T-helper 2 cell treated with Interferon-gamma antibody and Interleukin-4, amounts not matched to agents 100 ng/mL and 5 ng/mL, for 36 hours (primary cell): ENCODE measurements around the gene PEX5. TPM values are rescaled to one million over a fixed set of nuclear protein-coding genes. Genes with fewer than 3 reads are reported as not detected.
"Not testable (repeated sequence)": the region's sequence is repeated elsewhere in the genome, so short reads cannot be mapped to it uniquely, and the experiment has no call there.

ENCODE experiments used
- intact Hi-C: fragments of 100-400 bp; cut with micrococcal nuclease; formaldehyde crosslinking; loops from one replicate; pipeline ENCODE4 v1.15.1; 2023
- total RNA-seq: library from RNA; stranded (reverse); gene quantifications from 2 replicates; pipeline ENCODE4 v1.2.3, GENCODE V29; 2022

PEX5 gene
- total RNA-seq, 1 donor from 2014 or later: 16.7 TPM

GRCh38 chr12:7210642-7211151 lies 21.2 kb downstream of the PEX5 start:
- intact Hi-C loops: no loop called here

GRCh38 chr12:7212678-7213077 lies 23.2 kb downstream of the PEX5 start:
- intact Hi-C loops: no loop called here

- intact Hi-C loops: not testable (repeated sequence)
Measured at GRCh38 chr12:7213745-7214144, 24.3 kb downstream of the PEX5 start.

DNA sequence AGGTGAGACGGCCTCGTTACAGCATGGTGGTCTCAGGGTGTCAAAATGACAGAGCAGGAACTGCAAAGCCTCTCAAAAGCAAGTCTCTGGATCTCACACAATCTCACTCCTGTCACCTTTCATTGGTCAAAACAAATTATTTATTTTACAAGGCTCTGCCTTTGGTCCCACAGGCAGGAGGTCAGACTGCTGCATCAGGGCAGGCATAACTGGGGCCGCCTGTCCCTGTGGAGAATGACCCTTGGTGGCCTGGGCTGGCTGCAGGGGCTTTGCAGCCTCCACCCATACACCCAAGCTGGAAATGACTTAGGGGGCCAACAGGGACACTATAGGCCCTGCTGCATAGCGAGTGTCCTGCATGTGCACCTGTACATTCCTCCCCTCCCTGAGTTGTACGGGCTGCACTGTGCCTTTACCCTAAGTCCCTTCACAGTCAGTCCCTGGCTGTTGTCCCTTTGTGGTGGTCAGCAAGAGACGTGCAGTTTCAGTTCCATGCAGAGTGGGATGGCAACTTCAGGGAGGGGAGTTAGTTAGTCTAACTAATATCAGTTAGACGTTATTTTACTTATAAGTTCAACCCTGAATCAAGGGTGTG lies 28.1 kb downstream of the PEX5 start:
- intact Hi-C loops: no loop called here

GRCh38 chr12:7219599-7220243 lies 30.2 kb downstream of the PEX5 start:
- intact Hi-C loops: loop anchor here (1.0 kb wide), 2 partner anchors 241 to 419 kb away; no protein-coding TSS in a partner anchor

GRCh38 chr12:7221486-7221885 lies 32.0 kb downstream of the PEX5 start:
- intact Hi-C loops: no loop called here

DNA sequence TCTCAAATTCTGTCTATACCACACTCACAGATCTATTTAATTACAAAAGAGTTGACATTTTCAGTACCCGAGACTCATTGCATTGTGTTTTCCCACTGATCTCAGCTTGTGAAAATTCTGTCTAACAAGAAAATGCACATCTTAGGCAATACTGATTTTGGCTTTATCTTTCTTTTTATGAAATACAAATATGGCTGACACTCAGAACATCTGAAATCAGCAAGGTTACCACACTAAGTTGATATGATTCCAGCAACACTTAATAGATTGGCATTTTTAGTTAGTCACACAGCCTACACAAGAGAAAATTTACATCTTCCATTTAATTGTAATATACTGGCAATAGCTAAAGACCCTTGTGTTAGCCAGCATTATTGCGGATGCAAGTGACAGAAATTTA lies 40.3 kb downstream of the PEX5 start:
- intact Hi-C loops: no loop called here

DNA sequence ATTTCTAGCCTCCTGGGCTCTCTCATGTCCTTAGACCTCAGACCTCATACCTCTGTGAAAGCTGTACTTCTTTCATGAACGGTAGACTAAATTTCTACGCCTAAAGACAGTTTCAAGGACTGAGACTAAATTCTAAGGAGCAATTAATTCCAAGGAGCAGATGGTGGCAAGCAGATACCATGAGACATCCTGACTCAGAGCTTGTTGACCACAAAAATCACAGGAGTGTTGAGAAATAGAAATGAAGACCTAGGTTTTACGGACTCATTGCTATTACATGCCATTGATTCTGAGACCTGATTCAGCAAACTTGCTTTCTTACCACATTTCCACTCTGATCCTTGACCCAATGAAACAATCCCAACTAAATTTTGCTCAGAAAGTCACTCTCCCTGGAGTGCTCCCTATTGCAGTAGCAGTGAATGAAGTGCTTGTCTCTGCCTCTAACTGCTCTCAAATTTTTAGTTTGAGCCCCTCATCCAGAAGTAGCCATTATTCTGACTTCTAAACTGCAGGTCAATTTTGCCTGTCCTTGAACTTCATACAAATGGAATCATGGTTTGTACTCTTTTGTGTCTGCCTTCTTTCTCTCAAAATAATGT lies 52.0 kb downstream of the PEX5 start:
- intact Hi-C loops: no loop called here

DNA sequence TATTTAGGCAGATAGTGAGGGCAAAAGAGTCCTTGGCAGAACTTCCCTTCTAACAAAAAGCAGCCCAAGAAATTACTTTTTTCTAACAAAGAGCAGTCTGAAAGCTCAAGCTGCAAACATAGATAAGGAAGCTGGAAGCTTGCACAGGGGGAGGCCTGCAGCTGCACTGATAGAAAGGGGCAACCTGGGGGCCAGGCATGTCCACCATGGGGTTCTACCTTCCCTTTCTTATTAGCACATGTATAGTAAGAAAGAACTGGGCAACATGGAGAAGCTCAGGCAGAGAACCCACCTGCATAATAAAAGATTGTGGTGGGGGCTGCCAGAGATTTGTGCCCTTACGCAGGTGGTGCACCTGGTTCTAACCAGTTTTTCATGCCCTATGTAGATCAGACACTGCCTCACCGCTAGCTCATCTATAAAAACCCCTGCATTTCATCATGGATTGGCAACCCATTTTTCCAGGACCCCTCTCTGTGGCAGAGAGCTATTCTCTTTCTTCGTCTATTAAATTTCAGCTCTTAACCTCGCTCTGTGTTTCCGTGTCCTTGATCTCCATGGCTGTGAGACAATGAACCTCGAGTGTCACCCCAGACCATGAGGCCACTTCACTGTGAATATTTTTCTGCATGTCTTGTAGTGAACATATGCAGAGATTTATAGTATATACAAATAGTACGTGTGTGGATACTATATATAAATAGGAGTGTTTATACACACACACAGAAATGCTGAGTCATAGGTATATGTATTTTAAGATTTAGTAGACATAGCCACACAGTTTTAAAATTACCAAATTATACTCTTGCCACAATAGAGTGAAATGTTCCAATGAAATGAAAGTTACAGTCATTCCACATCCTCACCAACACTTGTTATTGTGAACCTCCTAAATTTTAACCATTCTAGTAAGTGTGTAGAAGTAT lies 53.0 kb downstream of the PEX5 start:
- intact Hi-C loops: no loop called here

- intact Hi-C loops: not testable (repeated sequence)
Measured at GRCh38 chr12:7251328-7251996, 62.0 kb downstream of the PEX5 start.

DNA sequence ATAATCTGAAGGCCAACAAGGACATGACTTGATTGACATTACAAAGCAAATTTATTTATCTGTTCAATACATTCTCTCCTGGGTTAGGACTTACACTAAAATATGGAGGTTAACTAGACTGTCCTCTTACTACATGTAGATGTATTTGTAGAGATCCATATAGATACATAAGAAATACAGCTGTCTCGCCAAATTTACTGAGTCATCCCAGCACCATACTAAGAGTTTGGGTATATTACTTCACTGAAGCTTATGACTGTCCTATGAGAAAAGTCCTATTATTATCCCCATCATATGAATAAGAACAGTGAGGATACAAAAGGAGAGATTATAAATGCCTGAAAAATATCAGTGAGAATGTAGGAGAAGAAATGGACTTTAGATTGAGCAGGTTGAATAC lies 69.6 kb downstream of the PEX5 start:
- intact Hi-C loops: no loop called here

Other genes with a start within 250 kb of the PEX5 start
- not detected in 2 replicates for gene RNU7-1, start 245.9 kb upstream of the PEX5 start, total RNA-seq
- gene C12orf57, start 245.7 kb upstream of the PEX5 start, total RNA-seq: 135 and 161 TPM in 2 replicates
- 255 and 267 TPM in 2 replicates for gene PTPN6, start 238.3 kb upstream of the PEX5 start, total RNA-seq
- gene PHB2, start 219.0 kb upstream of the PEX5 start, total RNA-seq: 242 and 243 TPM in 2 replicates
- 67.4 and 69.6 TPM in 2 replicates for gene EMG1, start 218.8 kb upstream of the PEX5 start, total RNA-seq
- gene LPCAT3, start 171.2 kb upstream of the PEX5 start, total RNA-seq: 32.7 and 33.3 TPM in 2 replicates
- 2.2 TPM in 2 replicates for gene C1S, start 129.0 kb upstream of the PEX5 start, total RNA-seq
- 2.6 and 4.0 TPM in 2 replicates for gene C1R, start 97.2 kb upstream of the PEX5 start, total RNA-seq
- gene C1RL, start 80.5 kb upstream of the PEX5 start, total RNA-seq: 28.4 and 28.9 TPM in 2 replicates
- 0.50 and 0.84 TPM in 2 replicates for gene RBP5, start 60.8 kb upstream of the PEX5 start, total RNA-seq
- 80.3 and 81.9 TPM in 2 replicates for gene CLSTN3, start 59.3 kb upstream of the PEX5 start, total RNA-seq
- not detected in 2 replicates for gene ACSM4, start 114.4 kb downstream of the PEX5 start, total RNA-seq